ENCODE measurements around the gene FIG4.

DNA sequence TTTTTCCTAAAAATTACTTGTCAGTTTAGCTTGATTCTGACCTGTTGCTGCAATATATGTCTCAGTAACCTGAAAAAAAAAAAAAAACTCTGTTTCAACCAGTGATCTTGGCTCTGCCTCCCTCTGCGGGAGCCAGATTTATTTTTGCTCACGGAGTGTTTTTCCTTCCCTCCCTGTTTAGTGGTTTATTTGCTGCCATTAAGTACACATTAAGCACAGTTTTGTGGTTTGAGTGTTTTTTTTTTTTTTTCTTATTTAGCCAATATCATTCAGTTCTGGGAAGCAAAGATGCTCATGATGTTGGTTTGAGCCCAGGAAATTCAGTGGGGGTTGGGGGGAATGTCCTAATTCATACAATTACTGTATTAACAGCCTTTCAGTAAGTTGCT, 176.9 kb downstream of the FIG4 start:
- TF ChIP-seq POLR2A (IDR thresholded peaks at IDR 0.05; ENCODE audit: low read depth, low read length) (no peak), SMC3 (IDR thresholded peaks at IDR 0.05; ENCODE audit: low read depth, low read length) (no peak), MAZ (IDR thresholded peaks at IDR 0.05; ENCODE audit: borderline replicate concordance, low read depth, low read length) (no peak), RAD21 (IDR thresholded peaks at IDR 0.05; ENCODE audit: low read length) (no peak), CEBPB (IDR thresholded peaks at IDR 0.05; ENCODE audit: low read depth, low read length) (no peak), NFE2L2 (IDR thresholded peaks at IDR 0.05; ENCODE audit: low read depth, low read length) (no peak), BHLHE40 (IDR thresholded peaks at IDR 0.05; ENCODE audit: low read depth, low read length) (no peak), RFX5 (IDR thresholded peaks at IDR 0.05; ENCODE audit: low read depth, low read length) (no peak), RCOR1 (IDR thresholded peaks at IDR 0.05; ENCODE audit: insufficient replicate concordance, low read length) (no peak), MAFK (IDR thresholded peaks at IDR 0.05; ENCODE audit: low read depth, low read length) (no peak), FOS (IDR thresholded peaks at IDR 0.05; ENCODE audit: low read depth, low read length) (no peak)
- TF ChIP-seq, protein P1, sequence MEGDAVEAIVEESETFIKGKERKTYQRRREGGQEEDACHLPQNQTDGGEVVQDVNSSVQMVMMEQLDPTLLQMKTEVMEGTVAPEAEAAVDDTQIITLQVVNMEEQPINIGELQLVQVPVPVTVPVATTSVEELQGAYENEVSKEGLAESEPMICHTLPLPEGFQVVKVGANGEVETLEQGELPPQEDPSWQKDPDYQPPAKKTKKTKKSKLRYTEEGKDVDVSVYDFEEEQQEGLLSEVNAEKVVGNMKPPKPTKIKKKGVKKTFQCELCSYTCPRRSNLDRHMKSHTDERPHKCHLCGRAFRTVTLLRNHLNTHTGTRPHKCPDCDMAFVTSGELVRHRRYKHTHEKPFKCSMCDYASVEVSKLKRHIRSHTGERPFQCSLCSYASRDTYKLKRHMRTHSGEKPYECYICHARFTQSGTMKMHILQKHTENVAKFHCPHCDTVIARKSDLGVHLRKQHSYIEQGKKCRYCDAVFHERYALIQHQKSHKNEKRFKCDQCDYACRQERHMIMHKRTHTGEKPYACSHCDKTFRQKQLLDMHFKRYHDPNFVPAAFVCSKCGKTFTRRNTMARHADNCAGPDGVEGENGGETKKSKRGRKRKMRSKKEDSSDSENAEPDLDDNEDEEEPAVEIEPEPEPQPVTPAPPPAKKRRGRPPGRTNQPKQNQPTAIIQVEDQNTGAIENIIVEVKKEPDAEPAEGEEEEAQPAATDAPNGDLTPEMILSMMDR (conservative IDR thresholded peaks at IDR 0.05; ENCODE audit: low read depth, low read length), result no peak
- TF ChIP-seq, protein P2, sequence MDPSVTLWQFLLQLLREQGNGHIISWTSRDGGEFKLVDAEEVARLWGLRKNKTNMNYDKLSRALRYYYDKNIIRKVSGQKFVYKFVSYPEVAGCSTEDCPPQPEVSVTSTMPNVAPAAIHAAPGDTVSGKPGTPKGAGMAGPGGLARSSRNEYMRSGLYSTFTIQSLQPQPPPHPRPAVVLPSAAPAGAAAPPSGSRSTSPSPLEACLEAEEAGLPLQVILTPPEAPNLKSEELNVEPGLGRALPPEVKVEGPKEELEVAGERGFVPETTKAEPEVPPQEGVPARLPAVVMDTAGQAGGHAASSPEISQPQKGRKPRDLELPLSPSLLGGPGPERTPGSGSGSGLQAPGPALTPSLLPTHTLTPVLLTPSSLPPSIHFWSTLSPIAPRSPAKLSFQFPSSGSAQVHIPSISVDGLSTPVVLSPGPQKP (IDR thresholded peaks at IDR 0.05; ENCODE audit: borderline replicate concordance, low read depth, low read length), result no peak
- TF ChIP-seq, protein P3, sequence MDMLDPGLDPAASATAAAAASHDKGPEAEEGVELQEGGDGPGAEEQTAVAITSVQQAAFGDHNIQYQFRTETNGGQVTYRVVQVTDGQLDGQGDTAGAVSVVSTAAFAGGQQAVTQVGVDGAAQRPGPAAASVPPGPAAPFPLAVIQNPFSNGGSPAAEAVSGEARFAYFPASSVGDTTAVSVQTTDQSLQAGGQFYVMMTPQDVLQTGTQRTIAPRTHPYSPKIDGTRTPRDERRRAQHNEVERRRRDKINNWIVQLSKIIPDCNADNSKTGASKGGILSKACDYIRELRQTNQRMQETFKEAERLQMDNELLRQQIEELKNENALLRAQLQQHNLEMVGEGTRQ (IDR thresholded peaks at IDR 0.05; ENCODE audit: low read depth, low read length), result no peak
